OCI-LY7 (cell line): ENCODE data around the gene KDM4E.

Experiments
- CTCF ChIP-seq: fragments of 200-600 bp; sonication (generic); conservative IDR thresholded peaks from 2 replicates; pipeline ENCODE4 v1.5.1; 2014; ENCODE audit warnings: mild to moderate bottlenecking, antibody characterized with exemption, low read length, moderate library complexity, mixed read lengths
- EZH2phosphoT487 ChIP-seq: fragments of 200-600 bp; sonication (generic); IDR thresholded peaks from 2 replicates; pipeline ENCODE4 v1.6.1; 2018; ENCODE audit warnings: low read depth, borderline replicate concordance, mild to moderate bottlenecking, mixed run types, antibody characterized with exemption, low read length, moderate library complexity, mixed read lengths

DNA sequence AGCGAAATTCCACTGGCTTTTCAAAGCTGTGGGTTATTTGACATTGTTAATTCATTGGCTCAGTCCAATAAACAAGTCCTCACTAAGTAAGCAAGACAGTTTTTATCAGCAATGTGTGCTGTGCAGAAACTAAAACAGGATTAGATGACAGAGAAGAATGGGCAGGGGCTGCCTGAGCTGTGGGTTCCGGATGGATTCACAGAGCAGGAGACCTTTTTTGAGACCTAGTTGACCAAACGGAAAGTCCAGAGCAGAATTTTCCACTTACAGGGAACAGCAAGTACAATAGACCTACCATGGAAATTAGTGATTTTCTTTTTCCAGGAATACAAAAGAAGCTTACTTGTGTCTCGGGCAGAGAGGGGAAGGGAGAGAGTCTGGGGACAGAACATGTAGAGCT, 19.0 kb downstream of the KDM4E start:
- no peak for TF ChIP-seq CTCF
- TF ChIP-seq EZH2phosphoT487: no peak
